Measurements from ENCODE around the gene ELOVL6. TPM values are rescaled to one million over a fixed set of nuclear protein-coding genes. Genes with fewer than 3 reads are reported as not detected.

ELOVL6 gene
- total RNA-seq, 2 donors from 2014 or later, result 43.5 to 44.8 TPM

DNA sequence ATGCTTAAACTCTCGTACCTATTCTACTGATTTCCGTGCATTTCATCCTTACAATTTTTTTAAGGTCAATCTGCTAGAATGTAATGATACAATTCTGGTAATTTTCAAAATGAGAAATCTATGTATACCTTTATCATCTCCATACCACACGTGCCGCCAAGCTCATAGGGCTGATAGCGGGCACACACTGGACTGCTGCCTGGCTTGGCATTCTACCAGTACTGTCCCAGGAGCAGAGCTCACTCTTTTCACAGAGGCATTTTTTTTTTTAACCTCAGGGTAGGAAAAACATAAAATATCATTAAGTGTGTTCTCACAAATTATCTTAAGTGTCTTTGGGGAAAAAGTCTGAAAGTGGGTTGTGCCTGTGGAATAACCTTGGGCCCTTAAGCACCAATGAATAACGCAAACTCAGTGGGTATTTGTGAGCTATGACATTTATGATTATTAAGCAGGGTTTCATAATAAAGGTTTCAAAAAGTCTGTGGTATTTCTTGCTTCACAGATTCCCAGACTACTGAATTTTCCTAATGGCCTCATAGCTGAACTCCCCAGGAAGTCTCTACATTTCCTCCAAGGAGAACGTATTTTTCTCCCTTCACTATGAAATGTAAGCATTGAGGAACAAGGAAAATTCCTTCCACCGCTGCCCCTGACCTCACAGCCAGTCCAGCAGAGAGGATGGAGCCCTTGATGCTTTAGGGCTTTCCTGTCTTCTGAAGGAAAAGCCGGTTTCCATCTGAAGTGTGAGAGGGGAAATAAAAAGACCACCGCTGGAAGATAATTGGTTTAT lies 125.2 kb downstream of the ELOVL6 start:
- H3K9ac ChIP-seq (ENCODE audit: extremely low read depth, low read length, poor library complexity, severe bottlenecking), result no peak overlapping the region
- H3K4me1 ChIP-seq (ENCODE audit: control insufficient read depth, insufficient read depth, low read length), result no peaks in the 10 kb centered on the region
- peaks cover 18% of the 10 kb centered on the region for H3K9me3 Mint-ChIP-seq
- H3K36me3 Mint-ChIP-seq (ENCODE audit: low read depth), result peaks cover 28% of the 10 kb centered on the region
- no peaks in the 10 kb centered on the region for H3K27me3 ChIP-seq (ENCODE audit: control insufficient read depth, insufficient read depth, low read length, poor library complexity, severe bottlenecking)
- no peak overlapping the region for H3K4me3 ChIP-seq (ENCODE audit: low read length)
- TF ChIP-seq, protein P1, sequence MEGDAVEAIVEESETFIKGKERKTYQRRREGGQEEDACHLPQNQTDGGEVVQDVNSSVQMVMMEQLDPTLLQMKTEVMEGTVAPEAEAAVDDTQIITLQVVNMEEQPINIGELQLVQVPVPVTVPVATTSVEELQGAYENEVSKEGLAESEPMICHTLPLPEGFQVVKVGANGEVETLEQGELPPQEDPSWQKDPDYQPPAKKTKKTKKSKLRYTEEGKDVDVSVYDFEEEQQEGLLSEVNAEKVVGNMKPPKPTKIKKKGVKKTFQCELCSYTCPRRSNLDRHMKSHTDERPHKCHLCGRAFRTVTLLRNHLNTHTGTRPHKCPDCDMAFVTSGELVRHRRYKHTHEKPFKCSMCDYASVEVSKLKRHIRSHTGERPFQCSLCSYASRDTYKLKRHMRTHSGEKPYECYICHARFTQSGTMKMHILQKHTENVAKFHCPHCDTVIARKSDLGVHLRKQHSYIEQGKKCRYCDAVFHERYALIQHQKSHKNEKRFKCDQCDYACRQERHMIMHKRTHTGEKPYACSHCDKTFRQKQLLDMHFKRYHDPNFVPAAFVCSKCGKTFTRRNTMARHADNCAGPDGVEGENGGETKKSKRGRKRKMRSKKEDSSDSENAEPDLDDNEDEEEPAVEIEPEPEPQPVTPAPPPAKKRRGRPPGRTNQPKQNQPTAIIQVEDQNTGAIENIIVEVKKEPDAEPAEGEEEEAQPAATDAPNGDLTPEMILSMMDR (conservative IDR thresholded peaks at IDR 0.05), result no peak
- no peak overlapping the region for H3K27ac ChIP-seq (ENCODE audit: low read depth, low read length)
- no peak overlapping the region for H3K27ac Mint-ChIP-seq
- H3K4me1 Mint-ChIP-seq, result peaks cover 26% of the 10 kb centered on the region
- no peaks in the 10 kb centered on the region for H3K27me3 Mint-ChIP-seq (ENCODE audit: insufficient read depth)
- WGBS, 2 experiments (ENCODE audit: insufficient coverage in 1 of 2, insufficient read length in 1 of 2), result 50 to 68% methylated on average over 2 to 8 of the region's 10 CpGs
- H3K4me3 Mint-ChIP-seq, result no peak overlapping the region
- no peaks in the 10 kb centered on the region for H3K9me3 ChIP-seq (ENCODE audit: control insufficient read depth, low read length)
- no peak for DNase-seq
- peaks cover 5% of the 10 kb centered on the region for H3K36me3 ChIP-seq (ENCODE audit: control insufficient read depth, insufficient read depth, low read length)

DNA sequence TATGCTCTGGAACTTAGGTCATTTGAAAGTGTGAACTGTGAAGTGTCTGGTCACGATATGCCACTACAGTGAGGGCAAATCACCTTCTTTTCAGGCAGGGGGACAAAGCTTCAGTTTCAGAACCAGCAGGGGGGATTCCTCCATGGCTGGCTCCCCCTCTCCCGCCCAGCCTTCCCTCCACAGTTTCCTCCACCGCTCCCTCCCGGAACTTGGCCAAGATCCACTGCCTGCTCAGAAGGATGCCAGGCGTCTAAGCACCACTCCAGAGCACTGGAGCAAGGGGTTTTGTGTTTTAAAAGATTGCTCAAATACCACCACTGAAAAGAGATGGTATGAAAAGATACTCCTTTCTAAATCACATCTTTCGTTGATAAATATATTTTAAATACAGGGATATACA lies 126.9 kb downstream of the ELOVL6 start:
- TF ChIP-seq, protein P1 (conservative IDR thresholded peaks at IDR 0.05), result no peak
- Mint-ChIP-seq H3K27me3 (ENCODE audit: insufficient read depth) (no peaks in the 10 kb centered on the region), H3K27ac (peak overlapping the region; percentile 36), H3K36me3 (ENCODE audit: low read depth) (peaks cover 12% of the 10 kb centered on the region), H3K9me3 (peaks cover under 1% of the 10 kb centered on the region), H3K4me1 (peaks cover 26% of the 10 kb centered on the region), H3K4me3 (no peak overlapping the region)
- no peaks in the 10 kb centered on the region for H3K4me1 ChIP-seq (ENCODE audit: control insufficient read depth, insufficient read depth, low read length)
- H3K27ac ChIP-seq (ENCODE audit: low read depth, low read length), result no peak overlapping the region
- no peak overlapping the region for H3K4me3 ChIP-seq (ENCODE audit: low read length)
- peaks cover 5% of the 10 kb centered on the region for H3K36me3 ChIP-seq (ENCODE audit: control insufficient read depth, insufficient read depth, low read length)
- no peaks in the 10 kb centered on the region for H3K27me3 ChIP-seq (ENCODE audit: control insufficient read depth, insufficient read depth, low read length, poor library complexity, severe bottlenecking)
- no peaks in the 10 kb centered on the region for H3K9me3 ChIP-seq (ENCODE audit: control insufficient read depth, low read length)
- 90% methylated on average over 5 of the region's 6 CpGs; no CpG with 5 or more reads in 1 of the 2 experiments for WGBS, 2 experiments (ENCODE audit: insufficient coverage in 1 of 2, insufficient read length in 1 of 2)
- peak; percentile 58 for DNase-seq
- no peak overlapping the region for H3K9ac ChIP-seq (ENCODE audit: extremely low read depth, low read length, poor library complexity, severe bottlenecking)

DNA sequence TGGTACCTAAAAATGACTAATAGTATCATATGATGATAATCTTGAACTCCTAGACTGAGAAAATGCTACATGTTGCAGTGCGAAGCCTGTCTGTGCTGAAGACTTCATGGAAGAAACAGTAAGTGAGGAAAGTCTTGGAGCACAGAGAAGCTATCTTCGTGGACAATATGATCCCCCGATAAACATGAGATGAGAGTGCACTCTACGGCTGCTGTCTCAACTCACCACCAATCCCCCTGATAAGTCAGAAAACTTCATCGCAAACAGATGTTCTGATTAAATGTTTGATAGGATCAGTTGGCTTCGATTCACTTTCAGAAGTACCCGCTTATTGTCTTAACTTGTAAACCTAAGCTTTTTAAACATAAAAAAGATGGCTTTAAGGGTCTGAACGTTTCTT lies 130.2 kb downstream of the ELOVL6 start:
- no peaks in the 10 kb centered on the region for H3K27me3 Mint-ChIP-seq (ENCODE audit: insufficient read depth)
- TF ChIP-seq, protein P1 (conservative IDR thresholded peaks at IDR 0.05), result no peak
- H3K9ac ChIP-seq (ENCODE audit: extremely low read depth, low read length, poor library complexity, severe bottlenecking), result no peak overlapping the region
- no peaks in the 10 kb centered on the region for H3K27me3 ChIP-seq (ENCODE audit: control insufficient read depth, insufficient read depth, low read length, poor library complexity, severe bottlenecking)
- no peaks in the 10 kb centered on the region for H3K9me3 Mint-ChIP-seq
- no peaks in the 10 kb centered on the region for H3K36me3 Mint-ChIP-seq (ENCODE audit: low read depth)
- H3K27ac ChIP-seq (ENCODE audit: low read depth, low read length), result no peak overlapping the region
- WGBS, 2 experiments (ENCODE audit: insufficient coverage in 1 of 2, insufficient read length in 1 of 2), result 90 to 99% methylated on average over 8 of the region's 8 CpGs
- peaks cover 26% of the 10 kb centered on the region for H3K4me1 Mint-ChIP-seq
- no peak overlapping the region for H3K4me3 Mint-ChIP-seq
- no peaks in the 10 kb centered on the region for H3K36me3 ChIP-seq (ENCODE audit: control insufficient read depth, insufficient read depth, low read length)
- no peak overlapping the region for H3K4me3 ChIP-seq (ENCODE audit: low read length)
- H3K4me1 ChIP-seq (ENCODE audit: control insufficient read depth, insufficient read depth, low read length), result no peaks in the 10 kb centered on the region
- DNase-seq, result no peak
- H3K27ac Mint-ChIP-seq, result no peak overlapping the region
- no peaks in the 10 kb centered on the region for H3K9me3 ChIP-seq (ENCODE audit: control insufficient read depth, low read length)
